GM20000 (cell line): ENCODE results near the gene COLQ.

Experiments
- DNase-seq: peaks from one replicate; pipeline ENCODE4 v3.0.0; 2012; ENCODE audit warnings: low spot score
- TF ChIP-seq, protein P1 (sequence below): IDR thresholded peaks from 2 replicates; pipeline ENCODE4 v1.5.1; 2012; ENCODE audit warnings: mild to moderate bottlenecking, control low read depth; ENCODE audit errors: extremely low read depth, missing control alignments

COLQ gene

DNA sequence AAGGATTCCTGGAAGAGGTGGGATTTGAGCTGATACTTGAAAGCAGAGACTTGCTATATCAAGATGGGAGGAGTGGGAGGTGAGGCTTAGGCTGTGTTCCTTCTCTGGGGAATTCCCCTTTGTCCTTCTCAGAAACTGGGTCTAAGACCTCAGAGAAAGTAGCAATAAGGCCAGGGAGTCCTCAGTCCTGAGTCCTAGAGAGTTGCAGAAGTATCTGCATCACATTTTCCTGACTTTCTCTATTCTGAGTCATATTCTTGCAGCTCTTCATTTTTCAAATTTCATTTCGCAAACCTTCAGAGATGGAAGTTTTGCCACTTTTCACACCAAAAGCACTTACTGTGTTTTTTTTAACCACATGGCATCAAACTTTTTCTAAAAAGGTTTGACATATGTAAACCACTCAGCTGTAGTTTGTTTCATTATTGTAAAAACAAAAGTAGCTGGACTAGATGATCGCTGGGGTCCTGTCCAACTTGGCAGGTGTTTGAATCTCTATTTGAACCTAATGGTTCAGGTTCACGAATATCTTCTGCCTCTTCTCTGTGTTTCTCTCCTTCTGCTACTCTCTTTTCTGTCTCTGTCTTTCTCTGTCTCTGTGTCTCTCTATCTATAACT, 21.3 kb downstream of the COLQ start:
- TF ChIP-seq, protein P1, sequence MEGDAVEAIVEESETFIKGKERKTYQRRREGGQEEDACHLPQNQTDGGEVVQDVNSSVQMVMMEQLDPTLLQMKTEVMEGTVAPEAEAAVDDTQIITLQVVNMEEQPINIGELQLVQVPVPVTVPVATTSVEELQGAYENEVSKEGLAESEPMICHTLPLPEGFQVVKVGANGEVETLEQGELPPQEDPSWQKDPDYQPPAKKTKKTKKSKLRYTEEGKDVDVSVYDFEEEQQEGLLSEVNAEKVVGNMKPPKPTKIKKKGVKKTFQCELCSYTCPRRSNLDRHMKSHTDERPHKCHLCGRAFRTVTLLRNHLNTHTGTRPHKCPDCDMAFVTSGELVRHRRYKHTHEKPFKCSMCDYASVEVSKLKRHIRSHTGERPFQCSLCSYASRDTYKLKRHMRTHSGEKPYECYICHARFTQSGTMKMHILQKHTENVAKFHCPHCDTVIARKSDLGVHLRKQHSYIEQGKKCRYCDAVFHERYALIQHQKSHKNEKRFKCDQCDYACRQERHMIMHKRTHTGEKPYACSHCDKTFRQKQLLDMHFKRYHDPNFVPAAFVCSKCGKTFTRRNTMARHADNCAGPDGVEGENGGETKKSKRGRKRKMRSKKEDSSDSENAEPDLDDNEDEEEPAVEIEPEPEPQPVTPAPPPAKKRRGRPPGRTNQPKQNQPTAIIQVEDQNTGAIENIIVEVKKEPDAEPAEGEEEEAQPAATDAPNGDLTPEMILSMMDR: no peak
- DNase-seq: peak; percentile 37

DNA sequence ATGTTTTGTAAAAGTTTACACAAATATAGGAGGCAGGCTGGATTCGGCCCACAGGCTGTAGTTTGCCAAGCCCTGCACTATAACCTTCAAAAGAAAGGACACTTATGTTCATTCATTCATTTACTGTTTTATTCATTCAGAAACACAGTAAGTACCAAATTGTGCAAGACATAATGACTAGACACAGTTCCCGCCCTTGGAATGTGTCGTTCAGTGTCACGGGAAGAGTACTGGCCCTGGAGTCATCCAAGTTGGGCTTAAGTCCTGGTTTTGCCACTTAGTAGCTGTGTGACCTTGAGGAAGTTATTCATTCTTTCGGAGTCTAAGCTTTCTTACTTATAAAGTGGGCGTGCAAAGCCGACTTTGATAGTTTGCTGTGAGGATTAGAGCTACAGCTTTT, 22.0 kb downstream of the COLQ start:
- no peak for DNase-seq
- TF ChIP-seq, protein P1: no peak

DNA sequence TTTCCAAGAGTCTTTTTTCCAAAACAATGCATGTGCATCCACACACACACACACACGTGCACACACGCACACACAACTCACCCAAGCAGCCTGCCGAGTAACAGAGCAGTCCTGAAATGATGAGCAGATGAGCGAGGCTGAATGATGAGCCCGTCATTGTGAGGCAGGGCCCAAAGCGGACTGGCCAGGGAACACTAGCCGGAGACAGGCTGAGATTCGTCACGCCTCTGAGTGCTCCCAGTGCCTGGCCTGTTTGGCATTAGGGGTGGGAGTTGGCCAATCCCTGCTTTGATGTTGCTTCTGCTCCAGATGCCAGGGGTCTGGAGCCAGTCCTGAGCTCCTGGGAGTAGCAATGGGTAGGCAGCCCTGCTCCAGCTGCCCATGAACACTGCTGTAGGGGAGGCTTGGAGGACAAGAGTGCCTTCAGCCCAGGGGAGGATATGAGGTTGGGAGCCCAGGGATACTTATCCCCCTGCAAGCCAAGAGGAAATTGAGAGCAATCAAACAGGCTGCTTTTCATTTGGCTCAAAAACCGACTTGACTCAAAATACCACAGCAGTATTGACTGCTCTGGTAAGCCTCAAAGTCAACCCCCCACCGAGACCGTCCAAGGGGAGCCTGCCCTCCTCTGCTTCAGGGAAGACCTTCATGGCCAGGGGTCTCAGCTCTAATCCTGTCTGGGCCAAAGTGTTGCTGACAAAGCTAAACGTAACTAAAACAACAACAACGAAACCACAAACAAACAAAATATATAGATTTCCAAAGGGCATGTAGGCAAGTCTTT, 22.9 kb downstream of the COLQ start:
- no peak for DNase-seq
- TF ChIP-seq, protein P1: no peak

DNA sequence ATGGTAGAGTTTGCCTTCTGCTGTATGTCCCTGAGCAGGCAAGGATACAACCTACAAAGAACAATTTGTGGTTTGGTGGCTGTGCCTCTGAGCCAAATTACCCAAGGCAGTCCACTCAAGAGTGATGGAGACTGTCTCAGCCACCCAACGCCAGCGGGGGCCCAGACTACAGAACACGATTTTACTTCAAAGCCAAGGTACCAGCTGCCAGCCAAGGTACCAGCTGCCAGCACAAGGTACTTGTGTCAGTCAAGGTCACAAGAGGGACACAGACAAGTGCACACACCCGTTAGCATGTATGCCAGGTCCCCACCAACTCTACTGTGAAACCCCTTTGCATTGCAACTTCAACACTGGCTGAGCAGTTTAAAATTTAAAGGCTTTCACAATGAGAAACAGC, 23.5 kb downstream of the COLQ start:
- DNase-seq: no peak
- TF ChIP-seq, protein P1: no peak

DNA sequence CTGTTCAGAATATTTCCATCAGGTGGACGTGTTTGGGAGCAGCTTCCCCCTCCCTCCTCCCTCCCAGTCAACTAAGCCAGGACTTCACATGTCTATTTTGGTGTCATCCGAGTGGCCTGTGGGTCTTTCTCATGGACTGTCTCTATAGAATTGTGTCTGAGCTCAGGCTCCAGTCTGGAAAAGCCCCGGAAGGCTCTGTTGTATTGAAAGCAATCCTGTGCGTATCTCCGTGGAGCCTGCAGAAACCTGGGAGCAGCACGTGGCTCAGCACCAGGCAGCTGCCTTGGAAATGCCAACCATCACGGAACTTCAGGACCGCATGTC, 25.2 kb downstream of the COLQ start:
- DNase-seq: no peak
- TF ChIP-seq, protein P1: no peak

DNA sequence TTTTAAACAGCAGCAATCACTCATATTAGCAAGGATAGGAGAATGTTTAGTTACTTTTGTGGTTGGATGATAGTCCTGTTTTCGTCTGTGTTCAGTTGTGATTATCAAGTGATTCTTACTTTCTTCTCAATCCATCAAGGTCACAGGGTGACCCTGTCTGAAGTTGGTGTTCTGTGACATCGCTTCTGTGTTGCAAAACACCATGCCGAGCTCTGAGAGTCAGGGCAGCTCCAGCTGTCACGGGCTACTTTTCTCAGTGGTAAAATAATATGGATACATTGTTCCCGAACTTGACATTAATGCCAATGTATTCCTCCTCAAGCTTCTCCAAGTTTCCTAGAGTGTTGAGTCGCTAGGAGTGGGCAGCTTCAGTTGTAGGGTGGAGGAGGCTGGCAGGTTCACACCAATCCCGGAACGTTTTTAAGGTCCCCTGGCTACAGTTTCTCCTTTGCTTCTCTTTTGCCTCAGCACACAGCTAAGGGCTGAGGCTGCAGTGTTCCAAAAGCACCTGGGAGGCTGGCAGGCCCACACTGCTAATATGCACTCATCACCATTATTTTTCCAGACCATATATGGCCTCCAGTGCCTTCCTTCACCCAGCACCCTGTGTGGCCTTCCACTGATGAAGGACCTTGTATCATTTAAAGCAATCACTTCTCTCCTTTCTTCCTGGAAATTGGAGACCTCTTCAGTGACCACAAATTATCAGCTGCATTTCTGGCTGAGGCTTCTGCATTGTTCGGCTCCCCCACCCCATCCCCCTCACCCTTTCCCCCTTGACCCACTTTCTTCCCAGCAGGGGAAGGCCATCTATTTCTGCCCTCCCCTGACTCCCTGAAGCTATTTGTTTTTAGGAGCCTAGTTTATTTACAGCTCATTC, 25.8 kb downstream of the COLQ start:
- no peak for DNase-seq
- TF ChIP-seq, protein P1: no peak

DNA sequence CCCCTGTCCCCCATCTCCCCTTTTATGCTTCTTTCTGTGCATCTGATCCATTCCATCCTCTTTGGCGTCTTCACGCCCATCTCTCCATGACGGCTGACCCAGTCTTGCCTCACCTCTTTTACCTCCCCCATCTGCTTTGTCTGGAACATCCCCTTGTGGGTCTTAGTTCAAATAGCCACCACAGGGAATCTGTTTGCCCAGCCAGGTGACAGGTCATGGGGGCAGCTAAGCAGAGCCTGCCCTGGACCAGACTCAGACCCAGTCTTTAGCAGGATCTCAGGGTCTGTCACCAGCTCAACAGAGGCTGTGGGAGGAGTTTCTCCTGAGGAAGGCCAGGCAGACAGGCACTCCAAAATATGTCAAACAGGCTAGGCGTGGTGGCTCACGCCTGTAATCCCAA, 28.1 kb downstream of the COLQ start:
- TF ChIP-seq, protein P1: no peak
- DNase-seq: no peak
